ENCODE data around the gene JPT2.

JPT2 gene

GRCh38 chr16:1651094-1651973 lies 26.7 kb upstream of the JPT2 start:
- DNase-seq (ENCODE audit: low read depth in 4 of 4, low spot score in 1 of 4): no peak

GRCh38 chr16:1651974-1652312 lies 26.1 kb upstream of the JPT2 start:
- no peak for DNase-seq (ENCODE audit: low read depth in 4 of 4, low spot score in 1 of 4)

DNA sequence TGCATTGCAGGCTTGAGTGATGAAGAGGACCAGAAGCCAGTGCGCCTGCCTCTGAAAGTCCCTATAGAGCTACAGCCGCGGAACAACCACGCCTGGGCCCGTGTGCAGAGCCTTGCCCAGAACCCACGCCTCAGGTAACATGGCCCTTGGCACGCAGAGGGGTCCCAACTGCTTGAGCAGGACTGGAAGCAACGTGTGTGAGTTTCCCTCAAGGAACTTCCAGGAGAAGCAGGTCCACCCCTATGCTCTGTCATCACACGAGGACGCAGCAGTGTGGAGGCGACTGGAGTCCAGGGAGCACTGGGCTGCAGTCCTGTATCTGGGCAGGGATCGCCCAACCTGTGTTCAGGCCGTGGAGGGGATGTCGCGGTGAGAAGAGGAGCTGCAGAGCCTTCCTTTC lies 25.1 kb upstream of the JPT2 start:
- no peak for DNase-seq (ENCODE audit: low read depth in 4 of 4, low spot score in 1 of 4)

- DNase-seq (ENCODE audit: low read depth in 4 of 4, low spot score in 1 of 4): no peak
Observed at GRCh38 chr16:1654505-1655268, 23.4 kb upstream of the JPT2 start.

- no peak for DNase-seq (ENCODE audit: low read depth in 4 of 4, low spot score in 1 of 4)
Observed at GRCh38 chr16:1655269-1655807, 22.7 kb upstream of the JPT2 start.

DNA sequence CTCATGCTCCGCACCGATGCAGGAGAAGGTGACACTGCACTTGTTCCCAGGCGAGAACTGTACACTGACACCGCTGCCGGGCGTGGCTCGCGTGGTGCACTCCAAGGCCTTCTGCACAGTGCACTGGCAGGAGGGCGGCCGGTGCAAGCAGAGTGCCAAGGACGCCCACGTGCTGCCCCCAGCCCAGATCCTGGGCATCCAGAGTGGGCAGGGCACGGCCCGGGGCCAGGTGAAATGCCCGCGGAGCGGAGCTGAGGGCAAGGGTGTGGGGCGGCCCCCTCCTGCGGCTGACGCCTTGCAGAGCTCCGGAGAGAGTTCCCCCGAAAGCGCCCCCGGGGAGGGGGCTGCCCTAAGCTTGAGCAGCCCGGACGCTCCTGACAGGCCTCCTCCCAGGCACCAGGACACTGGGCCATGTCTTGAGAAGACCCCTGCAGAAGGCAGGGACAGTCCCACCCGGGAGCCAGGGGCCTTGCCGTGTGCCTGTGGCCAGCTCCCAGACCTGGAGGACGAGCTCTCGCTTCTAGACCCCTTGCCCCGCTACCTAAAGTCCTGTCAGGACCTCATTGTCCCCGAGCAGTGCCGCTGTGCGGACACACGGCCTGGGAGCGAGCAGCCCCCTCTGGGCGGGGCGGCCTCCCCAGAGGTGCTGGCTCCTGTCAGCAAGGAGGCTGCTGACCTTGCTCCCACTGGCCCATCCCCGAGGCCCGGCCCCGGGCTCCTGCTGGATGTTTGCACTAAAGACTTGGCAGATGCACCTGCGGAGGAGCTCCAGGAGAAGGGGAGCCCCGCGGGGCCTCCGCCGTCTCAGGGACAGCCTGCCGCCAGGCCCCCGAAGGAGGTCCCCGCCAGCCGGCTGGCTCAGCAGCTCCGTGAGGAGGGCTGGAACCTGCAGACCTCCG lies 21.9 kb upstream of the JPT2 start:
- no peak for DNase-seq (ENCODE audit: low read depth in 4 of 4, low spot score in 1 of 4)

DNA sequence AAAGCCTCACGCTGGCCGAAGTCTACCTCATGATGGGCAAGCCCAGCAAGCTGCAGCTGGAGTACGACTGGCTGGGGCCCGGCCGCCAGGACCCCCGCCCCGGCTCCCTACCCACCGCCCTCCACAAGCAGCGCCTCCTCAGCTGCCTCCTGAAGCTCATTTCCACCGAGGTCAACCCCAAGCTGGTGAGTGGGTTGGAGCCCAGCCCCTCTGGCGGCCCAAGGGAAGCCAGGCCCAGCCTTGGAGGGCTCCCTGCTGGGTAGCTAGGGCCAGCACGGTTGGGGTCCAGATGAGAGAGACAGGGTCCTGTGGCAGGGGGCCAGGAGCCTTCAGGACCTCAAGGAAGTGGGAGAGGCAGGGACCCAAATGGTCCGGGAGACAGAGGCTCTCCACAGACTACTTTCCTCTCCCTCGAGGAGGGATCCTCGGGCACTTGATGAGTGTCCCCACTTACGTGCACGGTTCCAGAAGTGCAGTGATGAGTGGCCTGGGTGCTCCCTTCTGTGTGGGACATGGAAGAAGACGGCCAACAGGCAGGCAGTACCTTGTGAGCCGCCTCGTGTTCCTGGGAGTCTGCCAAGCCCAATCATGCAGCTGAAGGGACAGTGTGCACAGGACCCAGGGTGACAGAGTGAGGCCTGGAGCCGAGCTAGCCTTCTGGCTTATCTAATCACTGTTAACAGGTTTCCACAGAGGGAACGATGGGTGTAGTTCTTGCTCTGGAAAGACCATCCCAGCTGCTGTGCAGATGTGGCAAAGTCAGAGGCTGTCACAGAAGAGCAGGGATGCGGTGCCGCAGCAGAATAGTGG lies 21.1 kb upstream of the JPT2 start:
- DNase-seq (ENCODE audit: low read depth in 4 of 4, low spot score in 1 of 4): no peak

GRCh38 chr16:1657841-1658240 lies 20.2 kb upstream of the JPT2 start:
- DNase-seq (ENCODE audit: low read depth in 4 of 4, low spot score in 1 of 4): no peak

GRCh38 chr16:1659031-1659430 lies 19.0 kb upstream of the JPT2 start:
- no peak for DNase-seq (ENCODE audit: low read depth in 4 of 4, low spot score in 1 of 4)

DNA sequence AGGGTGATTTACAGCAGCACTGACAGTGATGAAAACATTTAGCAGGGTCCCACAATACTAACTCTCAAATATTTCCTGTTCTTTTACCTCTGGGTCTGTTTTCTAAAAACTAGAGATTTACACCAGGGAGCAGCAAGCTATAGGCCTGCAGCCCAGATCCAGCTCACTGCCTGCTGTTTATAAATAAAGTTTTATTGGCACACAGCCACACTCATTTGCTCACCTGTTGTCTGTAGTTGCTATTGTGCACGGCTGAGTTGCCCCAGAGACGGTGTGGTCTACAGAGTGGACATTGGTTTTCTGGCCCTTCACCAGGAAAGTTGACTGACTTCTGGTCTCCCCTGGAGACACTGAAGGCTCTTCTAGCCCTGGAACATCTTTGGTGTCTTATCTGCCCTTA lies 16.3 kb upstream of the JPT2 start:
- no peak for DNase-seq (ENCODE audit: low read depth in 4 of 4, low spot score in 1 of 4)

DNA sequence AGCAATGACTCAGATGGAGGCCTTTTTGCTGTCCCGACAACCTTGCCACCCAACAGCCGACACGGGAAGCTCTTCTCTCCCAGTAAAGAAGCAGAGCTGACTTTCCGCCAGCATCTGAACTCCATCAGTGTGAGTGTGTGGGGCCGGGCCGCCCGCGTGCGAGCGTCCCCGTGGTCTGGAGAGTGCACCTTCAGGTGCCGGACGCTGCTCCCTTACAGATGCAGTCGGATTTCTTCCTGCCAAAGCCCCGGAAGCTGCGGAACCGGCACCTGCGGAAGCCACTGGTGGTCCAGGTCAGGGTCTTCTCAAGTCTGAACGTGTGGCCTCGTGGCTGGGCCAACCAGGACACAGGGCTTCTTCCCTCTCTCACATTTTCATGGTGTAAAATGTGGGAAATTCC lies 15.5 kb upstream of the JPT2 start:
- no peak for DNase-seq (ENCODE audit: low read depth in 4 of 4, low spot score in 1 of 4)

GRCh38 chr16:1665829-1666228 lies 12.2 kb upstream of the JPT2 start:
- DNase-seq (ENCODE audit: low read depth in 4 of 4, low spot score in 1 of 4): no peak

DNA sequence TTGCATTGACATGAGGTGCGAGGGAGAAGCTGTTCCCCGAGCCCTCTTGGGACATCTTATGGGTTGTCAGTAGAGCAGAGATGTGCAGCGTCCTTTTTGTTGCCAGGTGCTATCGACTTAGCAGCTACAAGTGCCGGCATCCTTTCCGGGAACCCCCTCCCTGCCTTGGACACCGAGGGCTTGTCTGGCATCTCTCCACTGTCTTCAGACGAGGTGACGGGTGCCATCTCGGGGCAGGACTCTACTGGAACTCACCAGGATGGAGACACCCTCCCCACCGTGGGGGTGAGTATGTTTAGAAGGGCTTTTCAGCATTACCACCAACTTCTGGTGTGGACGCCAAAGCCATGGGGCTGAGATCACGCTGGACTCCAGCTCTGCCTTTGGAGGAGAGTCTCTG lies 11.8 kb upstream of the JPT2 start:
- DNase-seq (ENCODE audit: low read depth in 4 of 4, low spot score in 1 of 4): no peak

DNA sequence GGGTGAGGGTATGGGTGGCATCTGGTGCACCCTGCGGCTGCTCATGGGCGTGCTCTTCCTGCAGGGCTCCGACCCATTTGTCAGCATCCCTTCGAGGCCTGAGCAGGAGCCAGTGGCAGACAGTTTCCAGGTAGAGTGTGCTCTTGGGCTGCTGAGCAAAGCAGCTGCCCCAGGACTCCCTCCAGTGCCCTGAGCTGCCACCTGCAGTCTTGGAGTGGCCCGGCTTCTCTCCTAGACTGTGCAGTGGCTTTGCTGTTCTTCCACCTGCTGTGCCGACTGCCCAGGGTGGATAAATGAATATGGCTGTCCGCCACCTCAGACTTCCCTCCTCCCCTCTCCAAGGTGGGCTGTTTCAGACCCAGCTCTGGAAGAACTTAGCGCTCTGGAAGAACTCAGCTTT lies 10.8 kb upstream of the JPT2 start:
- no peak for DNase-seq (ENCODE audit: low read depth in 4 of 4, low spot score in 1 of 4)

DNA sequence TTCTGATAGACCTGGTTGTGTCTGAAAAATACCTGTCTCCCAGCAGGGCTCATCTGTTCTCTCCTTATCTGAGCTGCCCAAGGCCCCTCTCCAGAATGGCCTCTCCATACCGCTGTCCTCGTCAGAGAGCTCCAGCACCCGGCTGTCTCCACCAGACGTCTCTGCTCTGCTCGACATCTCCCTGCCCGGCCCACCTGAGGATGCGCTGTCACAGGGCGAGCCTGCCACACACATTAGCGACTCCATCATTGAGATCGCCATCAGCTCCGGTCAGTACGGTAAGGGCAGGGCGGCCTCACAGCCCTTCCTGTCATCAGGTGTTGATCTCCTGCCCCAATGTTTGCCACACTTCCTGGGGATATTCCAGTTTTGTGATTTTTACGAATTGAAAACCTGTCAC lies 10.2 kb upstream of the JPT2 start:
- DNase-seq (ENCODE audit: low read depth in 4 of 4, low spot score in 1 of 4): no peak

GRCh38 chr16:1668612-1669319 lies 9.3 kb upstream of the JPT2 start:
- DNase-seq (ENCODE audit: low read depth in 4 of 4, low spot score in 1 of 4): no peak

GRCh38 chr16:1669698-1670097 lies 8.4 kb upstream of the JPT2 start:
- DNase-seq (ENCODE audit: low read depth in 4 of 4, low spot score in 1 of 4): no peak

DNA sequence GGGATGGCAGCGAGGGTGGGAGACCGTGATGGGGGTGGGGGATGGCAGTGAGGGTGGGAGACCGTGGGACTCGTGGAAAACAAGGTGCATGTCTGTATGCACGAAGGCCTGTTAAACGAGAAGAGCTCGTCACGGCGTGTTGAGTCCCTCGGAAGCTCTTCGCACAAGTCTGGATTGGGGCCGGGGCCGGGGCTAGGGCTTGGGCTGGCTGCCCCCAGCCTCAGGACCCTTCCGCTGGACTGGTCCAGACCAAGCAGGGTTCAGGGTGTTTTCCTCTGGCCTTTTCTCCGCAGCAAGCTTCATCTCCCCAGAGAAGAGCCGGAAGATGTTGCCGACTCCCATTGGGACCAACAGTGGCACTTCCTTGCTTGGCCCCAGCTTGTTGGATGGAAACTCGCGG lies 7.7 kb upstream of the JPT2 start:
- no peak for DNase-seq (ENCODE audit: low read depth in 4 of 4, low spot score in 1 of 4)

GRCh38 chr16:1670866-1671265 lies 7.2 kb upstream of the JPT2 start:
- DNase-seq (ENCODE audit: low read depth in 4 of 4, low spot score in 1 of 4): no peak

Data from stimulated activated CD4-positive, alpha-beta T cell treated with anti-CD3 and anti-CD28 coated beads, Interleukin-1b, Interleukin-23, amount 100 ng/mL, for 24 hours (primary cell).